Mucosa of descending colon (tissue), 3 donors: ENCODE measurements around the gene PEX12. TPM values are rescaled to one million over a fixed set of nuclear protein-coding genes. Genes with fewer than 3 reads are reported as not detected.

Experiments
- ATAC-seq: fragments of 200-7000 bp; cut with Tn5 transposase; one replicate; pipeline ENCODE4 v1.9.1; 2020; ENCODE audit warnings: mild to moderate bottlenecking, moderate library complexity
- DNase-seq, 3 donors: peaks; one replicate each; pipeline ENCODE4 v3.0.0-alpha.2; 2020
- H3K36me3 ChIP-seq: fragments of 200-600 bp; one replicate; pipeline ENCODE4 v1.8.0; 2021; ENCODE audit warnings: low read depth, mild to moderate bottlenecking
- H3K4me1 ChIP-seq: fragments of 200-600 bp; one replicate; pipeline ENCODE4 v1.8.0; 2021; ENCODE audit warnings: low read depth, mild to moderate bottlenecking
- H3K4me3 ChIP-seq: fragments of 200-600 bp; one replicate; pipeline ENCODE4 v1.8.0; 2021; ENCODE audit warnings: mild to moderate bottlenecking
- H3K9me3 ChIP-seq: fragments of 200-600 bp; one replicate; pipeline ENCODE4 v1.8.0; 2021; ENCODE audit warnings: mild to moderate bottlenecking
- CTCF ChIP-seq: fragments of 200-600 bp; IDR thresholded peaks from one replicate; pipeline ENCODE4 v1.8.0; 2022; ENCODE audit warnings: antibody characterized with exemption, mild to moderate bottlenecking
- intact Hi-C, 2 donors: fragments of 100-400 bp; cut with DNase I in 1 of 2; cut with micrococcal nuclease in 1 of 2; formaldehyde crosslinking; loops; one replicate each; pipeline versions ENCODE4 v1.11.0 to v1.11.1; 2022; cut with DNase I, micrococcal nuclease
- total RNA-seq, 3 donors: library from RNA; stranded (reverse); fragmentation: NEBNext Ultra II Directional in 2 of 3; extraction: Animal tissue kit (Norgen Biotek cat#: 25700) in 2 of 3; gene quantifications; one replicate each; pipeline versions ENCODE4 v1.2.1 to v1.2.4, GENCODE V29; 2021 to 2023
- donor health status: DM: no; HTN: no; CAD: no; lungs with moderate emphysema.
- donor health status: DM: no; HTN: no; CAD: no.
- donor health status: DM: no; HTN: yes; CAD: no.

PEX12 gene
- total RNA-seq, 3 donors from 2014 or later = 2.8 to 4.9 (median 3.8) TPM

- H3K4me1 ChIP-seq = no peaks in the 10 kb centered on the region
- no peak for DNase-seq
- intact Hi-C loops = no loop called here
- TF ChIP-seq CTCF = no peak
- no peak within 1 kb of the TSS for H3K4me3 ChIP-seq
- ATAC-seq = no peak
- no peaks in the 10 kb centered on the region for H3K36me3 ChIP-seq
- no peaks in the 10 kb centered on the region for H3K9me3 ChIP-seq
Observed at GRCh38 chr17:35560703-35561102, 17.7 kb downstream of the PEX12 start, which contains the start of gene SLFN14. SLFN14 (minus strand) TSS chr17:35560819; CDS start chr17:35558062, 2,757 bp downstream.

- ATAC-seq (no peak), DNase-seq (no peak)
- Histone ChIP-seq H3K4me3 (no peak overlapping the region), H3K36me3 (no peaks in the 10 kb centered on the region), H3K9me3 (no peaks in the 10 kb centered on the region), H3K4me1 (no peaks in the 10 kb centered on the region)
- intact Hi-C loops = no loop called here
- TF ChIP-seq CTCF = no peak
Observed at GRCh38 chr17:35559495-35560210, 18.7 kb downstream of the PEX12 start.

- TF ChIP-seq CTCF = no peak
- H3K4me3 ChIP-seq = no peak overlapping the region
- no peak for DNase-seq
- intact Hi-C loops = no loop called here
- no peaks in the 10 kb centered on the region for H3K36me3 ChIP-seq
- no peaks in the 10 kb centered on the region for H3K9me3 ChIP-seq
- no peak for ATAC-seq
- no peaks in the 10 kb centered on the region for H3K4me1 ChIP-seq
Observed at GRCh38 chr17:35557353-35557752, 21.0 kb downstream of the PEX12 start.

- ATAC-seq (no peak), DNase-seq (no peak)
- no peaks in the 10 kb centered on the region for H3K9me3 ChIP-seq
- no peaks in the 10 kb centered on the region for H3K36me3 ChIP-seq
- no peaks in the 10 kb centered on the region for H3K4me1 ChIP-seq
- intact Hi-C loops = no loop called here
- H3K4me3 ChIP-seq = no peak overlapping the region
- no peak for TF ChIP-seq CTCF
Observed at GRCh38 chr17:35555691-35556090, 22.7 kb downstream of the PEX12 start.

- no peak for TF ChIP-seq CTCF
- ATAC-seq (no peak), DNase-seq (no peak)
- Histone ChIP-seq H3K36me3 (no peaks in the 10 kb centered on the region), H3K4me3 (no peak overlapping the region), H3K9me3 (no peaks in the 10 kb centered on the region), H3K4me1 (no peaks in the 10 kb centered on the region)
- intact Hi-C loops = no loop called here
Observed at GRCh38 chr17:35554668-35555067, 23.7 kb downstream of the PEX12 start.
